ENCODE results near the gene SH2D6.
"Not testable (repeated sequence)": the region's sequence is repeated elsewhere in the genome, so short reads cannot be mapped to it uniquely, and the experiment has no call there.

SH2D6 gene

DNA sequence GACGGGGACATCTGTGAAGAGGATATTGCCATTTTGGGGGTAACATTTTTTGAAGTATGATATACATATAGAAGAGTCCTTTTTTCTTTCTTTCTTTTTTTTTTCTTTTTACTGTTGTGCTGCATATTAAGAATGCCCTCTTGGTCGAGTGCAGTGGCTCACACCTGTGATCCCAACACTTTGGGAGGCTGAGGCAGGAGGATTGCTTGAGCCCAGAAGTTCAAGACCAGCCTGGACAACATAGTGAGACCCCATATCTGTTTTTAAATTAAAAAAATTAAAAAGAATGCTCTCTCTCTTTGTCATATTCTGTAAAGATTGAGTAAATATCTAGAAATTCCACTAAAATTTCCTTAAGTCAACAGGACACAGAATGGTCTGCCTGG is 3.6 kb downstream of the SH2D6 start:
- no peak for DNase-seq (ENCODE audit: low spot score)

DNA sequence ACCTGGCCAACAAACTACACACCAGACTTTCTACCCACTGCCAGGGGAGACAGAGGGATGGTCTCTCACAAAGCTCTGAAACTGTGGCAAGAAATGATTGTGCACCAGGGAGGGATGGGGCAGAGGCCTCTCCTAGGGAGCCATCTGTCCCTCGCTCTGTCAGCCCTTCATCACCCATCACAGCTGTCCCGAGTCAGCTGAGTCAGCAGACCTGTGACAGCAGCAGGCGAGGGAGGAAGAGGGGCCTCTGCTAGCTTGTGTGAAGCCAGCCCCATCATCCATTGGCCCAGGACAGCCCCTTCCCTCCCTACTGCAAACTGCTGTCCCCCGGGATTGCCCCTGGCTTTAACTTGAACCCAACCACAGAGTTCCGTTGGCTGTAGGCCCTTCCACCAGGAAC is 5.0 kb downstream of the SH2D6 start:
- no peak for DNase-seq (ENCODE audit: low spot score)

DNA sequence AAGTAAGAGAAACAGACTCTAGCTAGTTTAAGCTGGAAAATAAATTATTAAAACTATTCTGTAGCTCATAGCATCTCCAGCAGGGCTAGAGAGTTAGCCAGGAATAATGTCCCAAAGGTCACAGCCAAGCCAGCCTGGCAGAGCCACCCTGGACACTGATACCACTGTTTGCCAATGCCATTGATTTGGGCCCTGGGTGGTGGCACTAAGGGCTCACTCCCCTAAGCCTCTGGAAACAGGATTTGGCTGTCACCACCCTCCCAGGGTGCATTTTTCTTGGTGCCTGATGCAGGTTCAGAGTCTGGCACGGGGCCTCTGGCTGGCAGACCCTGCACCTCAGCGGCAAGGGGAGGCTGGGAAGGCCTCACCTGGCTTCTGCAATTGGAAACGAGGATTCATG is 7.1 kb downstream of the SH2D6 start:
- DNase-seq (ENCODE audit: low spot score): no peak

DNA sequence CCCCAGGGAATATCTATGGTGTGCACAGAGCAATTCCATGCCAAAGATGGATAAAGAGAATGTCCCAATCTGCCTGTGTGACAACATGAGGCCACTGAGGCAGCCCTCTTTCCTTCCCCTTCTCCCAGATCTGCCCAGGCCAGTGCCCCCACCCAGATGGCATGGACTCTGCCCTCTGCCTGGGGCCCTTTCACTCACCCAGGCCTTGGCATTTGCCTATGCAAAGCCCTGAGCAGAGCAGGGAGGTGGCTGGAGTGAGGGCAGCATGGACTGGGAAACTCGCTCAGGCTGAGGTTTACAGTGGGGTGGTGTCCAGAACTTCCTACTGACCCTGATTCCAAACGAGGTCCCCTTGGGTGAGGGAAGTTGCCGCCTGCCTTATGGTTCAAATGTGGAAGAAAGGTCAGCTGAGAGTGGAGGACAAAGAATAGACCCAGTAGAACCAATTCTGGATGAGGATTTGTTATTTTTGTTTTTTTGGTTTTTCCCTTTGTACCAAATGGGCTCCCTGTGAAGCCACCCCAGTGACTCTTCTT is 8.9 kb downstream of the SH2D6 start:
- no peak for DNase-seq (ENCODE audit: low spot score)

DNA sequence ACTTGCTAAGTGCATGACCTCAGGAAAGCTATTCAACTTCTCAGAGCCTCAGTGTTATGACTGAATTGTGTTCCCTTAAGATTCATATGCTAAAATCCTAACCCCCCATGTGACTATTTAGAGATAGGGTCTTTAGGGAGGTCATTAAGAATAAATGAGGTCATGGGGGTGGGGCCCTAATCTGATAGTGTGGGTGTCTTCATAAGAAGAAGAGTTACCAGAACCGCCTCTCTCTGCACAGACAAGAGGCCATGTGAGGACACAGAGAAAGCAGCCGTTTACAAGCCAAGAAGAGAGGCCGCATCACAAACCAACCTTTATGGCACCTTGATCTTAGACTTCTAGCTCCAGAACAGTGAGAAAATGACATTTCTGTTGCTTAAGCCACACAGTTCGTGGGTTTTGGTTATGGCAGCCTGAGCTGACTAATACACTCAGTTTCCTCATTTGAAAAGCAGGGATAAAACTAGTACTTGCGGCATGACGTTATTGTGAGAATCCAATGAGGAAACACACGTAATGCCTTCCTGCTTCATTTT is 9.9 kb downstream of the SH2D6 start:
- DNase-seq (ENCODE audit: low spot score): no peak

DNA sequence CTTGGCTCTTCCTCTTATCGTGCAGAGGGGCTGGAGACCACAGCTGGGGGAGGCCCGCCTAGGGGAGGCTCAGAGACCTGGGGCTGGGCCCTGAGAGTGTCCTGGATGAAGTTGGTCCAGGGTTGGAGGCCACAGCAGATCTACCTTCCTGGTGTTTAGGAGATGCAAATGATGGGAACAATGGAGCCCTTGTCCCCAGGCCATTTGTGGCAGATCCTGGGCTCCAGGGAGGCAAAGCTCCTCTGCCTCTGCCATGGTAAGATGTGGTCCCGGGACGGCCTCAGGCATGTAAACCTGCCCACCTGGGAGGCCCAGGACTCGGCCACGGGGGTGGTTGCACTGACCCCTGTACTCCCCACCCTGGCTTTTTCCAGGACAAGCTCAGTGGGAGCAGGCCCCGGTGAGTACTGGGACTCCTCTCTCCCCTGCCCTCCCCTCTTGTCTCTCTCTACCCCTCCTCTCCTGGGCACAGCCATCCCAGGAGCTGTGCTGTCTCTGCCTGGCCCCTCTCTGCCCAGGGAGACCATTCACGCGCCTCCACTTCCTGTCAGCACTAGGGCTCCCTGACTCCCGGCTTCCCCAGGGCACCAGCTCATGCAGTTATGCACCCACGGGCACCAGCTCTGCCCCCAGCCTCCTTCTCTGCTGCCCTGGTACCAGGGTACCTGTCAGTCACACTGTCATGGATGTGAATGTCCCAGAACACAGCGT is 10.9 kb downstream of the SH2D6 start:
- DNase-seq (ENCODE audit: low spot score): no peak

DNA sequence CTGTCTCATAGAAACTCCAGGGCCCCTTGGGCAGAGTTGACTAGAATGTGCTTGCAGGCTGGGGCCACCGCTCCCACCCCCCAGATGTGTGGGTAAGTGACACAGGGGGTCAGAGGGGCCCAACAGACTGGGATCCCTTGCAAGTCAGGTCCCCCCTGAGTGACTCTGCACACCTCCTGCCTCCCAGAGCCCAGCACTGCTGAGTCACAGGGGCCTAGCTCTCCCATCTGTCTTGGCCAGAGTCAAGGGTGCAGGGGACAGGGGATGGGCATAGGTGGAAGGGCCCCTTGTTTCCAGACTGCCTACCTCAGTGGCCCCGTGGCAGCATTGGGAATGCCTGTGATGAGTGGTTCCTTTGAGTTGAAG is 11.4 kb downstream of the SH2D6 start:
- no peak for DNase-seq (ENCODE audit: low spot score)

DNA sequence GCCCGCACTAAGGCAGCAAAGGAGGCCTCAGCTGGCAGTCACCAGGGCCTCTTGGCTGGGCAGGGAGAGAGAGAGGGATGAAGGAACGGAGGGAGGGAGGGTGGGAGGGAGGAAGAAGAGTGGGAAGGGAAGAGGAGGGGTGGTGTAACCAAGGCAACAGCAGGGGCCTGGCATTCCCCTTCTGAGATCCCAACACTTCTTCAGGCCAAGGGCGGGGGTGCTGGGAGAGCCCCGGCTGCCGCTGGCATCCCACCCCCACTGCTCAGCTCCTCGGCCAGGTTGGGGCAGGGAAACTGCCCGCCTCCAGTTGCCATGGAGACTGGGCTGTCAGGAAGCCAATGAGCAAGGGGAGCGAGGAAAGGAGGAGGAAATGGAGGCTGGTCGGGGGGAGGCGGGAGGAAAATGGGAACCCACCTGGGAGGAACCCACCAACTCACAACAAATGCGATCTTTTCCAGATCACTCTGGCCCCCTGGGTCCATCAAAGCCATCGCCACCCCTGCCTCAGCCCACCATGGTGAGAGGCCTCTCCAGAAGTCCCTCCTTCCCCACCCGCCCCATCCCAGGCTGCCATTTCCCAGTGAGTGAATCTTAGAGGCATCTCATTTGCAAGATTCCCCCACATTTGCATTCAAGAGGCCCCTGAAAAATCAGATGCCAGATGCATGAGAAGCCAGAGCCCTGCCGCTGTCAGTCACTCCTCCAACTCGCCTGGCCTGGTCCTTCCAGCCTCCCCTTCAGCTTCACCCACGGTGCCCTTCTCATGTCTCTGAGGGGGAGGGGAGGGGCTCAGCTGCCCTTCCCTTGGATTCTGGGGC is 12.4 kb downstream of the SH2D6 start:
- DNase-seq (ENCODE audit: low spot score): no peak

DNA sequence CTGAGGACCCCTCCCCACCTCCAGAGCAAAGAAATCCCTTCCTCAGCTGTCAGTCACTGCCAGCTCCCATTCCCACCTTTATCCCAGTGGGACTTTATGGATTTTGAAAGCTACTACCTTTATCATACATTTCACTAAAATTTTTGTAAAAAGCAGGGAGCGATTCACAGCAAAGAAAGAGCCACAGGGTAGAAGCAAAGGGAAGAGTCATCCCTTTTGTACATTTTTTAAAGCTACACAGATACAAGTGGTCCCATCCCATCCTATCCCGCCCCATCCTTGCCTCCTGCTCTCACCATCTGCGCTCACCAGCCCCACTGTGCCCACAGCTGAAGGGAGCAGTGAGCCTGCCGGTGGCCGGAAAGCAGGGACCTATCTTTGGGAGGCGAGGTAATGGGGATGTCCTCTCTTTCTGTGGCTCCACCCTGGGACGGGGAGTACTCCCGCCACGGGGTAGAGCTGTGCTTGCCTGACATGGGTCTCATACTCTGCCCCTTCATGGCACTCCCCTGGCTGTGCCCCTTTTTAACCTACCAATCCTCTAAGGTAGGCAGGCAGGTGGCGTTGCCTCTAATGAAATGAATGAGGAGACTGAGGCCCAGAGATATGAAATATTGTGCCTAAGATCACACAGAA is 13.2 kb downstream of the SH2D6 start:
- no peak for DNase-seq (ENCODE audit: low spot score)

DNA sequence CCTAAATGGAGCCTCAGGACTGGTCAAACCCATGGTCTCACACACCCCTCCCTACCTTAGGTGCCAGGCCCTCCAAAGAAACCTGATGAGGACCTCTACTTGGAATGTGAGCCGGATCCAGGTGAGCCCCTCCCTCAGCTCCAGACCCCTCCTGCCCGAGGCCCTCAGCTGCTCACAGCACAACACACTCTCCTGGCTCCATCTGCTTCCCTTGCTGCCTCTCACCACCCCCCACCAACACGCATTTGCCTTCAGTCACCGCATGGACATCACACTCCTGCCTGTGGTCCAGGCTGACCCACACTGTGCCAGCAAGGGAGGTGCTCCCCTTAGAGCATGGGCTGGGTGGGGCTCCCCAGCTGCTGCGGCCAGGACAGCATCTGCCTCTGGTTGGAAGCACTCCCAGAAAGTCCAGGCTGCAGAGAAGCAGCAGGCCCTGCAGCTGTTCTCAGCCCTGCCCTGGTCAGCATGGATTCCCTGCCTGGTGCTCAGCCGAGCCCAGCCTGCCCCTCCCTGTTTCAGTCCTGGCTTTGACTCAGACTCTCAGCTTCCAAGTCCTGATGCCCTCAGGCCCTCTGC is 15.1 kb downstream of the SH2D6 start:
- no peak for DNase-seq (ENCODE audit: low spot score)

DNA sequence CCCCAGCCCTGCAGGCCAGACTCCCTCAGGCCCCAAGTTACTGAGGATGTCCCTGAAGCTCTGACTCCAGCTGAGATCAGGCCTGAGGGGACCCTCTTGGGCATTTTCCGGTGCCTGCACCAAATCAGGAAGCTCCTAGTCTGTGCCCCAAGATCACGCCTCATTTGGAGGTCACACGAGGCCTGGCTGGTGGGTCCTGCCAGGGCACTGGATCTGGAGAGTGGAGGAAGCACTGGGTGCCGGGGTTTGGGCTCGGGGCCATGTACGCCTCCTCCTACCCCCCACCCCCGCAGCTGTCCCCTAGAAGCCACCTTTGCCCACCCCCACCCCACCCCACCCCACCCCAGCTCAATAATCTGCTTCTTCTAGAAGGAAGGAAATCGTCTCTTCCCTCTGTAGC is 16.2 kb downstream of the SH2D6 start:
- no peak for DNase-seq (ENCODE audit: low spot score)

DNA sequence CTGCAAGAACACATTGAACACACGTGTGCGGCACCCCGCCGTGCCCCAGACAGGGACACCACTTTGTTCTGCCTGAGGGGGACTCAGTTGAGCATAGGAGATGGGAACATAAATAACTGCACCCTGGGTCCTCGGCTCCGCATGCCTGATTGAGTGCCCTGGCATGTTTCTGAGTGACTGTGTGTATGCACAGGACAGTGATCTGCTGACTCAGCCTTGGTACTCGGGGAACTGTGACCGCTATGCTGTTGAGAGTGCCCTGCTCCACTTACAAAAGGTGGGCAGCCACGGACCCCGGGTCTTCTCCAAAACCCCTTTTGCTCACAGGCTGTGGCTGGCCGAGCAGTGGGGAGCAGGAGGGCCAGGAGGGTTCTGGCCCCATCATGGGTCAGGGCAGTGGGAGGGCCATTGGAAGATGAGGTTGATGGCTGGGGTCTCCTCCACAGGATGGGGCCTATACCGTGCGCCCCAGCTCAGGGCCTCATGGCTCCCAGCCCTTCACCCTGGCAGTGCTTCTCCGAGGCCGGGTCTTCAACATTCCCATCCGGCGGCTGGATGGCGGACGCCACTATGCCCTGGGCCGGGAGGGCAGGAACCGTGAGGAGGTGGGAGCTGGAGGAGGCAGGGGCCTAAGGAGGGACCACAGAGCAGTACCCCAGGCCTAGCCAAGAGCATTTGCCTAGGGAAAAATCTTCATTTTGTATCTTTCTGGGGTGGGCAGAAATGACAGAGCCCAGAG is 16.9 kb downstream of the SH2D6 start:
- DNase-seq (ENCODE audit: low spot score): no peak

DNA sequence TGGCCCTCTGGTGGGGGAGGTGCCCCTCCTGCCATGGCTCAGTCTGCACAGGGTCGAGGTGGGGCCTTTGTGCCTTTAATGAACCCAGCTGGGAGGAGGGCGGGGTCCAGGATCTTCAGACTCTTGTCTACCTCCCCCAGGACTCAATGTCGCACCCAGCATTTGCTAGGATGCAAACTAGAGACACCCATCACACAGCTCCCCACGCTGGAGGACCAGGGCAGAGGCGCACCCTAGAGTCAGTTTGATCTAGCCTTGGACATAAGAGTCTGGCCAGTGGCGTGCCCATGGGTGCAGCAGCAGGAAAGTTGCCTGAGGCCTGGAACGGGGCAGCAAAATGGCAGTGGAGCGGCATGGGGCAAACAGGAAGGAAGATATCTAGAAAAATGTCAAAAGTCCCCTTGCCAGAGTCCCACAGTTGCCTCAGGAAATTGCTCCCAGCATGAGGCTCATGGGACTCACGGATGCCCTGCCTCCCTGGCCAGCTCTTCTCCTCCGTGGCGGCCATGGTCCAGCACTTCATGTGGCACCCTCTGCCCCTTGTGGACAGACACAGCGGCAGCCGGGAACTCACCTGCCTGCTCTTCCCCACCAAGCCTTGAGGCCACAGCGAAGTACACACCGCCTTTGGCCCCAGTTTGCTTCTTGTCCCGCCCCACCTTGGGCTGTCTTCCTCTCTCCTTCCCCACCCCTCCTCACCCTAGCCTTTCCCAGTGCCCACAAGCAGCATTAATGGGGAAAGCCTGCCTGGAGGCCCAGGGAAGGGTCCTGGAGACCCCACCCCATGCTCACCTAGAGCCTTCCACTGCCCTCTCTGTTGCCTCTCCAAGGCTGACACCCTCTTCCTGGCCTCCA is 17.7 kb downstream of the SH2D6 start:
- no peak for DNase-seq (ENCODE audit: low spot score)

DNA sequence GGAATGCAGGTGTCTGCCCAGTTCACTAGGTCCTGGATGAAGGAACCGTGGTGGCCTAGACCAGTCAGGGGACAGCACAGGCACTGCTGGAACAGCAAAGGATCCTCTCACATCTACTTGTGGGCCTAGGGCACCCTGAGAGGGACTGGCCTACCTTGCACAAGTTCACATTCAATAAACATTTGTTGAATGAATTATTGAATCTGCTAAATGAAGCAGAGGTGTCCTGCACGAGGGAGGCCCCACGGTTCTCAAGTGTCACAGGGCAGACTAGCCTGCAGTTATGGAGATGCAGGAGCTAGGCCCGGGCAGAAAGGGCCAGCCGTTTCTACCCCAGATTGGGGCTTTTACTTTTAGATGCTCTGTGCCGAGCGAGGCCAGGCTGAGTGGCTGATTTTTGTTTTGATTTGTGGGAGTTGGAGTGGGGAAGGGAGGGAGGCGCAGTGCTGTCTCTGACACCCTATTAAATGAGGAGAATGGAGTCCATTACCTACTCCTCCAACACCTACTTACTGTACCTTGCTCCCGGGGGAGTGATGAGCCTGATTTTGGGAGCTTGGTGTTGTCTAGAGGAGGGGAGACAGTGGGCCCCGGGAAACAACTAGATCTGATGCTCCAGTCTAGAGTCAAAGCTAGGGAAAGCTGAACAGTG is 18.4 kb downstream of the SH2D6 start:
- no peak for DNase-seq (ENCODE audit: low spot score)

DNA sequence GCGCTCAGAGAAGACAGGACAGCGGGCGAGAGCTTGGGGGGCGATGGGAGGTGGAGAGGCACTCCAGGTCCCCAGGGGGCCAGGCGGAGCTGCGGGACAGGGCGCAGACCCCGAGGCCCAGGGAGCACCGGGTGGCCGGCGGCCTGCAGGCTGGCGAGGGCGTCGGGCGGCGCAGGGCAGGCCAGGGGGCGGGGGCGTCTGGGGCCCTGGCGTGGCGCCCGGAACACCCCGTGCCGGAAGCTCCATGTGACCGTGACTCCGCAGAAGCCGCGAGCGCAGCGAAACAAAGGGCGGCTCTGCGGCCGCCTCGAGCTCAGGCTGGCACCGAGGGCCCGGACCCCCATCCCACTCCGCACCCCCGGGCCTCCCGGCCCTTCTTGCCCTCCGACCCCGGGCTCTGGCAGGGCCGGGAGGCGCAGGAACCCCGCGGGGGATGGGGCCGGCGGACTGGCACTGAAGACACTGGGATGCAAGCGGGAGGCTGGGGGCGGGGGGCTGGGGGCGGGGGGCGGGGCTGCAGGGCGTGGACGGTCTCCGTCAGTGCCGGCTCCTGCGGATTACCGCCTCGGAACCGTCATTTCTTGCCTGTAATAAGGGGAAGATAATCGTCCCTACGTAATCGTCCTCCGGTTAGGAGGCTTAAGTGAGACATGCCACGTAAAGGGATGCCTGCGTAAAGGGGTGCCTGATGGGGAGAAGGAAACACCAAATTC is 19.1 kb downstream of the SH2D6 start:
- peak; percentile 94 for DNase-seq (ENCODE audit: low spot score)

DNA sequence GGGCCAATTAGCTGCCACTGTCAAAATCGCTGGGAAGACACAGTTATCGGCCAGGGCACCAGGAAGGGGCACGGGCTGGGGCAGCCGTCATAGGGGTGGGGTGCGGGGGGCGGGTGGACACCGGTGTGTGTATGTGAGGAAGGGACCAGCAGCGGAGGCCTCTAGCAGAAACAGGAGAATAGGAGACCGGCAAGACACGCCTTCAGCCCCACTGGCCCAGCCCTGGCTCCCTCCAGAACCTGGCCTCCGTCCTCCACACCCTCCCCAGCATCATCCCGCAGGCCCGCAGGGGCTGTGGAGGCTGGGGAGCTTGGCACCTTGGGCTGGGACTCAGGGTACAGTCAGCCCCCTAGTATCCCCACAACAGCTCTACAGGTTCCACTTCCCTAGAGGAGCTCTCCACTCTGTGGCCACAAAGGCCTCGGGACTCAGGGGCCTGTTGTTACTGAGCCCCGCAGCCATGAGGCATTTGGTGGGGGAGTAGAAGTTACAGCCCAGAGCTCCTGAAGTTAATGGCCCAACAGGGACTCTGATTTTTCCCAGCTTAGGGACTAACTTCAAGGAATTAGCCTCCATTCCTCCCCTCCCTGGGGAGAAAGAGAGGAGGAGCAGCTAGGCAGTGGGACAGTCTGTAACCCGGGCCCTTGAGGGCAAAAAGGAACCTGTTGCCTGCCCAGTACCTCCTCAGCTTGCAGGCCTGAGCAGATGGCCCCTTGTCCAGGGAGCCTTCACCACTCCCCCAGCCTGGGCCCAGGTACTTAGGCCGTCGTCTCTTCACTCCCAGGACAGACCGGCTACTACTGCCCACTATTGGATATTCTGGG is 19.9 kb downstream of the SH2D6 start:
- DNase-seq (ENCODE audit: low spot score): peak; percentile 54

DNA sequence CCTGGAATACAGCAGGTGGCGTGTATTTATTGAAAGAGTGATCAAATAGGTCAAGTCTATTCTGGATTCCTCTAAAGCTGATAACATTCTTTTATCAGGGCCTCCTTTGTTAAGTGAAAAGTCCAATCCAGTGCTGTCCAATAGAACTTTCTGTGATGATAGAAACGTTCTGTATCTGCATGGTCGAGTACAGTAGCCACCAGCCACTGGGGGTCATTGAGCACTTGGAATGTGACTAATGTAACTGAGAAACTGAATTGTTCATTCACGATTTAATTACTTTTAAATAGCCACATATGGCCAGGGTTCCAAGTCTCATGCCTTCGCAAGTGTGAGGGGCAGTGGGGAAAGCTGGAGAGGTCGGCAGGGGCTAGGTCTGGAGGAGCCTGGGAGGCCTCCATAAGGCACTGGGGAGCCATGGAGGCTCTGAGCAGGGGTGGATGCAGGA is 20.5 kb downstream of the SH2D6 start:
- DNase-seq (ENCODE audit: low spot score): no peak

DNA sequence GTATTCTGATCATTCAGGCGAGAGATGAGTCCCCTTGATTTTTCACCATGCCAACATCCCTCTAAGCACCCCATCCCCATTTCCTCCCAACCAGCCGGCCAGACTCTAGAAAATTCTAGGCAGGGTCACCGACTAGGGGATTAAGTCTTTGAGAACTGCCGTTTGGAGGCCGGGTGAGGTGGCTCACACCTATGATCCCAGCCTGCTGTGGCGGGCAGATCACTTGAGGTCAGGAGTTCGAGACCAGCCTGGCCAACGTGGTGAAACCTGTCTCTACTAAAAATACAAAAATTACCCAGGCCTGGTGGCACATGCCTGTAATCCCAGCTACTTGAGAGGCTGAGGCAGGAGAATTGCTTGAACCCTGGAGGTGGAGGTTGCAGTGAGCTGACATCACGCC is 21.1 kb downstream of the SH2D6 start:
- not testable (repeated sequence) for DNase-seq (ENCODE audit: low spot score)

DNA sequence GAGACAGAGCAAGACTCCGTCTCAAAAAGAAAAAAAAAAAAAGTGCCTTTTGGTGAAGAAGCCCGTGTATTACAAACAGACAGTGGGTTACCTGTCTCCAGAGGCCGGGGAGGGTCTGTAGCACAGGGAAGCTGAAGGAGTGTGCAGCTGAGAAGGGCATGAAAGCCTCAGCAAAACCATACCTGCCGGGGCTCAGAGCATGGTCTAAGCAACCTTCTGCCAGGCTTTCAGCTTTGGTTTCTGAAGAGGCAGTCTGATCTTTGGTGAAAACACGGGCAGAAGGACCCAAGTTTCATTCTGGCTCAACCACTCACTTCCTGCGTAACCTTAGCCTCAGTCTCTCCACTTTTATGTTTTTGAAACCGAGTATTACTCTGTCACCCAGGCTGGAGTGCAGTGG is 21.5 kb downstream of the SH2D6 start:
- DNase-seq (ENCODE audit: low spot score): no peak
